Measurements from ENCODE around the gene TSPAN7. TPM values are rescaled to one million over a fixed set of nuclear protein-coding genes. Genes with fewer than 3 reads are reported as not detected.

TSPAN7 gene
- total RNA-seq, 1 donor from 2014 or later, result 3.5 TPM

- no peak overlapping the region for H3K4me3 Mint-ChIP-seq (ENCODE audit: unreplicated experiment)
- H3K4me3 ChIP-seq (ENCODE audit: insufficient read depth, low read depth, low read length), result no peak overlapping the region
- DNase-seq (ENCODE audit: low read depth) (no peak), FAIRE-seq (peak; percentile 39)
- no peak for TF ChIP-seq CTCF (IDR thresholded peaks at IDR 0.05; ENCODE audit: insufficient read depth, low read depth, low read length)
- no peak for TF ChIP-seq EZH2 (IDR thresholded peaks at IDR 0.05; ENCODE audit: insufficient read depth, low read length)
- no peaks in the 10 kb centered on the region for H4K20me1 ChIP-seq (ENCODE audit: insufficient read depth, low read length)
- H3K36me3 Mint-ChIP-seq (ENCODE audit: low read depth, unreplicated experiment), result no peaks in the 10 kb centered on the region
- H3K9ac ChIP-seq (ENCODE audit: low read length), result no peak overlapping the region
- no peaks in the 10 kb centered on the region for H3K79me2 ChIP-seq (ENCODE audit: insufficient read depth, low read length)
- no peaks in the 10 kb centered on the region for H3K9me3 ChIP-seq (ENCODE audit: insufficient read depth, low read depth, low read length)
- H3K4me1 ChIP-seq (ENCODE audit: insufficient read depth, low read length), result no peaks in the 10 kb centered on the region
- no peaks in the 10 kb centered on the region for H3K4me1 Mint-ChIP-seq (ENCODE audit: low read depth, unreplicated experiment)
- H2AFZ ChIP-seq (ENCODE audit: low read depth, low read length), result no peak overlapping the region
- no peaks in the 10 kb centered on the region for H3K9me3 Mint-ChIP-seq (ENCODE audit: unreplicated experiment)
- no peaks in the 10 kb centered on the region for H3K27me3 Mint-ChIP-seq (ENCODE audit: low read depth, unreplicated experiment)
- no peak overlapping the region for H3K27ac Mint-ChIP-seq (ENCODE audit: unreplicated experiment)
- no peaks in the 10 kb centered on the region for H3K27me3 ChIP-seq (ENCODE audit: insufficient read depth, low read length)
- H3K27ac ChIP-seq (ENCODE audit: low read depth, low read length), result no peak overlapping the region
- no peak overlapping the region for H3K4me2 ChIP-seq (ENCODE audit: low read length)
- H3K36me3 ChIP-seq (ENCODE audit: insufficient read depth, low read length), result no peaks in the 10 kb centered on the region
These were observed 34.5 kb downstream of the TSPAN7 start for GRCh38 chrX:38595801-38596200.

- H3K27me3 ChIP-seq (ENCODE audit: insufficient read depth, low read length), result no peaks in the 10 kb centered on the region
- H3K4me3 ChIP-seq (ENCODE audit: insufficient read depth, low read depth, low read length), result no peak overlapping the region
- no peaks in the 10 kb centered on the region for H3K9me3 Mint-ChIP-seq (ENCODE audit: unreplicated experiment)
- no peaks in the 10 kb centered on the region for H3K79me2 ChIP-seq (ENCODE audit: insufficient read depth, low read length)
- TF ChIP-seq EZH2 (IDR thresholded peaks at IDR 0.05; ENCODE audit: insufficient read depth, low read length), result no peak
- no peak for TF ChIP-seq CTCF (IDR thresholded peaks at IDR 0.05; ENCODE audit: insufficient read depth, low read depth, low read length)
- H3K27me3 Mint-ChIP-seq (ENCODE audit: low read depth, unreplicated experiment), result no peaks in the 10 kb centered on the region
- no peaks in the 10 kb centered on the region for H3K36me3 ChIP-seq (ENCODE audit: insufficient read depth, low read length)
- H3K4me1 Mint-ChIP-seq (ENCODE audit: low read depth, unreplicated experiment), result no peaks in the 10 kb centered on the region
- H3K4me1 ChIP-seq (ENCODE audit: insufficient read depth, low read length), result no peaks in the 10 kb centered on the region
- no peak overlapping the region for H3K4me3 Mint-ChIP-seq (ENCODE audit: unreplicated experiment)
- H3K27ac ChIP-seq (ENCODE audit: low read depth, low read length), result no peak overlapping the region
- peak; percentile 78 for FAIRE-seq
- no peaks in the 10 kb centered on the region for H3K9me3 ChIP-seq (ENCODE audit: insufficient read depth, low read depth, low read length)
- no peak overlapping the region for H3K4me2 ChIP-seq (ENCODE audit: low read length)
- no peak overlapping the region for H3K9ac ChIP-seq (ENCODE audit: low read length)
- no peak overlapping the region for H2AFZ ChIP-seq (ENCODE audit: low read depth, low read length)
- H3K27ac Mint-ChIP-seq (ENCODE audit: unreplicated experiment), result no peak overlapping the region
- no peak for DNase-seq (ENCODE audit: low read depth)
- H4K20me1 ChIP-seq (ENCODE audit: insufficient read depth, low read length), result no peaks in the 10 kb centered on the region
- H3K36me3 Mint-ChIP-seq (ENCODE audit: low read depth, unreplicated experiment), result no peaks in the 10 kb centered on the region
These were observed 35.6 kb downstream of the TSPAN7 start for GRCh38 chrX:38596939-38597338.

- H3K36me3 ChIP-seq (ENCODE audit: insufficient read depth, low read length), result no peaks in the 10 kb centered on the region
- no peaks in the 10 kb centered on the region for H3K4me1 ChIP-seq (ENCODE audit: insufficient read depth, low read length)
- Mint-ChIP-seq H3K36me3 (ENCODE audit: low read depth, unreplicated experiment) (no peaks in the 10 kb centered on the region), H3K9me3 (ENCODE audit: unreplicated experiment) (no peaks in the 10 kb centered on the region), H3K4me3 (ENCODE audit: unreplicated experiment) (no peak overlapping the region), H3K27me3 (ENCODE audit: low read depth, unreplicated experiment) (no peaks in the 10 kb centered on the region), H3K27ac (ENCODE audit: unreplicated experiment) (no peak overlapping the region), H3K4me1 (ENCODE audit: low read depth, unreplicated experiment) (no peaks in the 10 kb centered on the region)
- no peak overlapping the region for H2AFZ ChIP-seq (ENCODE audit: low read depth, low read length)
- no peak for TF ChIP-seq EZH2 (IDR thresholded peaks at IDR 0.05; ENCODE audit: insufficient read depth, low read length)
- no peak for TF ChIP-seq CTCF (IDR thresholded peaks at IDR 0.05; ENCODE audit: insufficient read depth, low read depth, low read length)
- peak; percentile 74 for FAIRE-seq
- no peak overlapping the region for H3K27ac ChIP-seq (ENCODE audit: low read depth, low read length)
- H4K20me1 ChIP-seq (ENCODE audit: insufficient read depth, low read length), result no peaks in the 10 kb centered on the region
- no peak overlapping the region for H3K4me2 ChIP-seq (ENCODE audit: low read length)
- no peaks in the 10 kb centered on the region for H3K79me2 ChIP-seq (ENCODE audit: insufficient read depth, low read length)
- H3K4me3 ChIP-seq (ENCODE audit: insufficient read depth, low read depth, low read length), result no peak overlapping the region
- DNase-seq (ENCODE audit: low read depth), result no peak
- H3K9ac ChIP-seq (ENCODE audit: low read length), result no peak overlapping the region
- no peaks in the 10 kb centered on the region for H3K27me3 ChIP-seq (ENCODE audit: insufficient read depth, low read length)
- H3K9me3 ChIP-seq (ENCODE audit: insufficient read depth, low read depth, low read length), result no peaks in the 10 kb centered on the region
These were observed 38.7 kb downstream of the TSPAN7 start for GRCh38 chrX:38599796-38600755.

All from astrocyte (in vitro differentiated cells and primary cell).